WTC11 (cell line): Measurements from ENCODE around the gene WWP2. TPM values are rescaled to one million over a fixed set of nuclear protein-coding genes. Genes with fewer than 3 reads are reported as not detected.

Experiments used
- ATAC-seq: fragments of 200-7000 bp; cut with Tn5 transposase; 2 replicates; pipeline ENCODE4 v1.10.0; 2021; ENCODE audit warnings: mild to moderate bottlenecking, moderate library complexity
- CTCF ChIA-PET: fragments of 300-600 bp; sonication (Branson Sonifier 250); formaldehyde crosslinking; loops from one replicate; lab custom pipeline; 2021; ENCODE audit warnings: antibody characterized with exemption; lab: Charles Lee
- POLR2A ChIA-PET: fragments of 350-600 bp; sonication (Branson Sonifier 250); formaldehyde crosslinking; loops from one replicate; lab custom pipeline; 2021; ENCODE audit warnings: antibody characterized with exemption; lab: Charles Lee
- DNase-seq: peaks from one replicate; pipeline ENCODE4 v3.0.0; 2021; ENCODE audit warnings: low spot score
- H3K27ac Mint-ChIP-seq: 2 replicates; pipeline ENCODE4 v1.8.0; 2021; ENCODE audit warnings: mixed read lengths
- H3K27me3 Mint-ChIP-seq: 2 replicates; pipeline ENCODE4 v1.8.0; 2021; ENCODE audit warnings: low read depth, mild to moderate bottlenecking, moderate library complexity, mixed read lengths
- H3K36me3 Mint-ChIP-seq: 2 replicates; pipeline ENCODE4 v1.8.0; 2021; ENCODE audit warnings: mixed read lengths
- H3K4me1 Mint-ChIP-seq: 2 replicates; pipeline ENCODE4 v1.8.0; 2022; ENCODE audit warnings: mixed read lengths
- H3K4me3 Mint-ChIP-seq: 2 replicates; pipeline ENCODE4 v1.8.0; 2021; ENCODE audit warnings: mild to moderate bottlenecking, moderate library complexity, mixed read lengths
- H3K9me3 Mint-ChIP-seq: 2 replicates; pipeline ENCODE4 v1.8.0; 2021; ENCODE audit warnings: mixed read lengths
- CREM ChIP-seq: sonication (generic); formaldehyde crosslinking; IDR thresholded peaks from 2 replicates; pipeline ENCODE4 v1.8.1; 2022; ENCODE audit warnings: mild to moderate bottlenecking, missing genetic modification reagents, moderate library complexity
- GTF2I ChIP-seq: fragments of 250-450 bp; sonication (Bioruptor Pico); conservative IDR thresholded peaks from 2 replicates; pipeline ENCODE4 v1.4.0; 2021; ENCODE audit warnings: mild to moderate bottlenecking
- NFATC4 ChIP-seq: fragments of 250-450 bp; sonication (Bioruptor Pico); IDR thresholded peaks from 2 replicates; pipeline ENCODE4 v1.9.0; 2021; ENCODE audit warnings: mild to moderate bottlenecking
- NFYB ChIP-seq: sonication (generic); formaldehyde crosslinking; conservative IDR thresholded peaks from 2 replicates; pipeline ENCODE4 v1.8.0; 2022; ENCODE audit warnings: low read depth, missing genetic modification reagents
- NR1H2 ChIP-seq: sonication (generic); formaldehyde crosslinking; IDR thresholded peaks from 2 replicates; pipeline ENCODE4 v1.9.0; 2021; ENCODE audit warnings: mild to moderate bottlenecking, moderate library complexity, missing genetic modification reagents
- PRRX2 ChIP-seq: fragments of 250-450 bp; sonication (Bioruptor Pico); IDR thresholded peaks from 2 replicates; pipeline ENCODE4 v1.8.0; 2021; ENCODE audit warnings: mild to moderate bottlenecking
- RELA ChIP-seq: sonication (generic); formaldehyde crosslinking; IDR thresholded peaks from 2 replicates; pipeline ENCODE4 v1.8.1; 2022; ENCODE audit warnings: missing genetic modification reagents, mild to moderate bottlenecking, borderline replicate concordance
- SOX15 ChIP-seq: fragments of 250-450 bp; sonication (Bioruptor Pico); IDR thresholded peaks from 2 replicates; pipeline ENCODE4 v1.9.0; 2021; ENCODE audit warnings: mild to moderate bottlenecking
- TEAD1 ChIP-seq: sonication (generic); formaldehyde crosslinking; IDR thresholded peaks from 2 replicates; pipeline ENCODE4 v1.8.0; 2022; ENCODE audit warnings: mild to moderate bottlenecking, missing genetic modification reagents
- ZNF138 ChIP-seq: sonication (generic); formaldehyde crosslinking; conservative IDR thresholded peaks from 2 replicates; pipeline ENCODE4 v1.8.1; 2022; ENCODE audit warnings: mild to moderate bottlenecking, moderate library complexity, missing genetic modification reagents
- ZNF263 ChIP-seq: sonication (generic); formaldehyde crosslinking; IDR thresholded peaks from 2 replicates; pipeline ENCODE4 v1.8.1; 2022; ENCODE audit warnings: low read depth, mild to moderate bottlenecking, moderate library complexity, missing genetic modification reagents
- total RNA-seq: library from RNA; stranded (reverse); gene quantifications from 3 replicates; pipeline ENCODE4 v1.2.3, GENCODE V29; 2021
- TF ChIP-seq, protein P1 (sequence below): sonication (generic); formaldehyde crosslinking; IDR thresholded peaks from 2 replicates; pipeline ENCODE4 v1.8.1; 2023; ENCODE audit warnings: mild to moderate bottlenecking, missing genetic modification reagents, moderate library complexity
- TF ChIP-seq, protein P2 (sequence below): sonication (generic); formaldehyde crosslinking; IDR thresholded peaks from 2 replicates; pipeline ENCODE4 v1.8.1; 2022; ENCODE audit warnings: mild to moderate bottlenecking, missing genetic modification reagents, moderate library complexity, borderline replicate concordance
- TF ChIP-seq, protein P3 (sequence below): fragments of 250-450 bp; sonication (Bioruptor Pico); IDR thresholded peaks from 2 replicates; pipeline ENCODE4 v1.9.0; 2021; ENCODE audit warnings: mild to moderate bottlenecking
- TF ChIP-seq, protein P4 (sequence below): sonication (generic); formaldehyde crosslinking; conservative IDR thresholded peaks from 2 replicates; pipeline ENCODE4 v1.8.1; 2023; ENCODE audit warnings: mild to moderate bottlenecking, low read depth, missing genetic modification reagents, moderate library complexity
- TF ChIP-seq, protein P5 (sequence below): fragments of 250-450 bp; sonication (Bioruptor Pico); IDR thresholded peaks from 2 replicates; pipeline ENCODE4 v1.8.0; 2021; ENCODE audit warnings: mild to moderate bottlenecking
- TF ChIP-seq, protein P6 (sequence below): sonication (generic); formaldehyde crosslinking; IDR thresholded peaks from 2 replicates; pipeline ENCODE4 v1.8.1; 2022; ENCODE audit warnings: missing genetic modification reagents, borderline replicate concordance
- TF ChIP-seq, protein P7 (sequence below): fragments of 250-450 bp; sonication (Bioruptor Pico); conservative IDR thresholded peaks from 2 replicates; pipeline ENCODE4 v1.9.0; 2021; ENCODE audit warnings: mild to moderate bottlenecking
- TF ChIP-seq, protein P8 (sequence below): fragments of 250-450 bp; sonication (Bioruptor Pico); IDR thresholded peaks from 2 replicates; pipeline ENCODE4 v1.9.0; 2021; ENCODE audit warnings: moderate library complexity, mild to moderate bottlenecking, inconsistent platforms, borderline replicate concordance
- TF ChIP-seq, protein P9 (sequence below): sonication (generic); formaldehyde crosslinking; IDR thresholded peaks from 2 replicates; pipeline ENCODE4 v1.8.0; 2022; ENCODE audit warnings: mild to moderate bottlenecking, missing genetic modification reagents

WWP2 gene
- total RNA-seq, 1 experiment from 2014 or later, result 39.1 TPM

DNA sequence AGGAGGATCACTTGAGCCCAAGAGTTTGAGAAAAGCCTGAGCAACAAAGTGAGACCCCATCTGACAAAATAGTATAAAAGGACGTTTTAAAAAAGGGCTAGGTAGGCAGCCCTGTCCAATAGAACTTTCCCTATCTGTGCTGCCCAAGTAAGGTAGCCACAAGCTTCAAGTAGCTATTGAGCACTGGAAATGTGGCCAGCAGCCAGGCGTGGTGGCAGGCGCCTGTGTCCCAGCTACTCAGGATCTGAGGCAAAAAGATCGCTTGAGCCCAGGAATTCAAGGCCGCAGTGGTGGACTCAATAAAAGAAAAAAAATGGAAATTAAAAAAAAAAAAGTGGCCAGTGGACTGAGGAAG lies 34.2 kb upstream of the WWP2 start:
- no peaks in the 10 kb centered on the region for H3K27me3 Mint-ChIP-seq
- H3K4me3 Mint-ChIP-seq, result peak overlapping the region; percentile 91
- no peaks in the 10 kb centered on the region for H3K36me3 Mint-ChIP-seq
- TF ChIP-seq NR1H2 (CRISPR knock-in tag) (no peak), GTF2I (no peak), RELA (CRISPR knock-in tag) (no peak), NFYB (CRISPR knock-in tag) (no peak), ZNF138 (CRISPR knock-in tag) (no peak), SOX15 (CRISPR knock-in tag) (no peak), PRRX2 (CRISPR knock-in tag) (no peak), CREM (CRISPR knock-in tag) (no peak), TEAD1 (CRISPR knock-in tag) (no peak), ZNF263 (CRISPR knock-in tag) (no peak), NFATC4 (CRISPR knock-in tag) (no peak)
- TF ChIP-seq, protein P1, sequence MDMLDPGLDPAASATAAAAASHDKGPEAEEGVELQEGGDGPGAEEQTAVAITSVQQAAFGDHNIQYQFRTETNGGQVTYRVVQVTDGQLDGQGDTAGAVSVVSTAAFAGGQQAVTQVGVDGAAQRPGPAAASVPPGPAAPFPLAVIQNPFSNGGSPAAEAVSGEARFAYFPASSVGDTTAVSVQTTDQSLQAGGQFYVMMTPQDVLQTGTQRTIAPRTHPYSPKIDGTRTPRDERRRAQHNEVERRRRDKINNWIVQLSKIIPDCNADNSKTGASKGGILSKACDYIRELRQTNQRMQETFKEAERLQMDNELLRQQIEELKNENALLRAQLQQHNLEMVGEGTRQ (CRISPR knock-in tag), result no peak
- TF ChIP-seq, protein P2, sequence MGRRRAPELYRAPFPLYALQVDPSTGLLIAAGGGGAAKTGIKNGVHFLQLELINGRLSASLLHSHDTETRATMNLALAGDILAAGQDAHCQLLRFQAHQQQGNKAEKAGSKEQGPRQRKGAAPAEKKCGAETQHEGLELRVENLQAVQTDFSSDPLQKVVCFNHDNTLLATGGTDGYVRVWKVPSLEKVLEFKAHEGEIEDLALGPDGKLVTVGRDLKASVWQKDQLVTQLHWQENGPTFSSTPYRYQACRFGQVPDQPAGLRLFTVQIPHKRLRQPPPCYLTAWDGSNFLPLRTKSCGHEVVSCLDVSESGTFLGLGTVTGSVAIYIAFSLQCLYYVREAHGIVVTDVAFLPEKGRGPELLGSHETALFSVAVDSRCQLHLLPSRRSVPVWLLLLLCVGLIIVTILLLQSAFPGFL (CRISPR knock-in tag), result no peak
- TF ChIP-seq, protein P3, sequence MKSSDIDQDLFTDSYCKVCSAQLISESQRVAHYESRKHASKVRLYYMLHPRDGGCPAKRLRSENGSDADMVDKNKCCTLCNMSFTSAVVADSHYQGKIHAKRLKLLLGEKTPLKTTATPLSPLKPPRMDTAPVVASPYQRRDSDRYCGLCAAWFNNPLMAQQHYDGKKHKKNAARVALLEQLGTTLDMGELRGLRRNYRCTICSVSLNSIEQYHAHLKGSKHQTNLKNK, result no peak
- TF ChIP-seq, protein P4, sequence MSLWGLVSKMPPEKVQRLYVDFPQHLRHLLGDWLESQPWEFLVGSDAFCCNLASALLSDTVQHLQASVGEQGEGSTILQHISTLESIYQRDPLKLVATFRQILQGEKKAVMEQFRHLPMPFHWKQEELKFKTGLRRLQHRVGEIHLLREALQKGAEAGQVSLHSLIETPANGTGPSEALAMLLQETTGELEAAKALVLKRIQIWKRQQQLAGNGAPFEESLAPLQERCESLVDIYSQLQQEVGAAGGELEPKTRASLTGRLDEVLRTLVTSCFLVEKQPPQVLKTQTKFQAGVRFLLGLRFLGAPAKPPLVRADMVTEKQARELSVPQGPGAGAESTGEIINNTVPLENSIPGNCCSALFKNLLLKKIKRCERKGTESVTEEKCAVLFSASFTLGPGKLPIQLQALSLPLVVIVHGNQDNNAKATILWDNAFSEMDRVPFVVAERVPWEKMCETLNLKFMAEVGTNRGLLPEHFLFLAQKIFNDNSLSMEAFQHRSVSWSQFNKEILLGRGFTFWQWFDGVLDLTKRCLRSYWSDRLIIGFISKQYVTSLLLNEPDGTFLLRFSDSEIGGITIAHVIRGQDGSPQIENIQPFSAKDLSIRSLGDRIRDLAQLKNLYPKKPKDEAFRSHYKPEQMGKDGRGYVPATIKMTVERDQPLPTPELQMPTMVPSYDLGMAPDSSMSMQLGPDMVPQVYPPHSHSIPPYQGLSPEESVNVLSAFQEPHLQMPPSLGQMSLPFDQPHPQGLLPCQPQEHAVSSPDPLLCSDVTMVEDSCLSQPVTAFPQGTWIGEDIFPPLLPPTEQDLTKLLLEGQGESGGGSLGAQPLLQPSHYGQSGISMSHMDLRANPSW, result no peak
- TF ChIP-seq, protein P5, sequence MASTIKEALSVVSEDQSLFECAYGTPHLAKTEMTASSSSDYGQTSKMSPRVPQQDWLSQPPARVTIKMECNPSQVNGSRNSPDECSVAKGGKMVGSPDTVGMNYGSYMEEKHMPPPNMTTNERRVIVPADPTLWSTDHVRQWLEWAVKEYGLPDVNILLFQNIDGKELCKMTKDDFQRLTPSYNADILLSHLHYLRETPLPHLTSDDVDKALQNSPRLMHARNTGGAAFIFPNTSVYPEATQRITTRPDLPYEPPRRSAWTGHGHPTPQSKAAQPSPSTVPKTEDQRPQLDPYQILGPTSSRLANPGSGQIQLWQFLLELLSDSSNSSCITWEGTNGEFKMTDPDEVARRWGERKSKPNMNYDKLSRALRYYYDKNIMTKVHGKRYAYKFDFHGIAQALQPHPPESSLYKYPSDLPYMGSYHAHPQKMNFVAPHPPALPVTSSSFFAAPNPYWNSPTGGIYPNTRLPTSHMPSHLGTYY, result no peak
- TF ChIP-seq, protein P6, sequence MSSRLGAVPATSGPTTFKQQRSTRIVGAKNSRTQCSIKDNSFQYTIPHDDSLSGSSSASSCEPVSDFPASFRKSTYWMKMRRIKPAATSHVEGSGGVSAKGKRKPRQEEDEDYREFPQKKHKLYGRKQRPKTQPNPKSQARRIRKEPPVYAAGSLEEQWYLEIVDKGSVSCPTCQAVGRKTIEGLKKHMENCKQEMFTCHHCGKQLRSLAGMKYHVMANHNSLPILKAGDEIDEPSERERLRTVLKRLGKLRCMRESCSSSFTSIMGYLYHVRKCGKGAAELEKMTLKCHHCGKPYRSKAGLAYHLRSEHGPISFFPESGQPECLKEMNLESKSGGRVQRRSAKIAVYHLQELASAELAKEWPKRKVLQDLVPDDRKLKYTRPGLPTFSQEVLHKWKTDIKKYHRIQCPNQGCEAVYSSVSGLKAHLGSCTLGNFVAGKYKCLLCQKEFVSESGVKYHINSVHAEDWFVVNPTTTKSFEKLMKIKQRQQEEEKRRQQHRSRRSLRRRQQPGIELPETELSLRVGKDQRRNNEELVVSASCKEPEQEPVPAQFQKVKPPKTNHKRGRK (CRISPR knock-in tag), result no peak
- TF ChIP-seq, protein P7, sequence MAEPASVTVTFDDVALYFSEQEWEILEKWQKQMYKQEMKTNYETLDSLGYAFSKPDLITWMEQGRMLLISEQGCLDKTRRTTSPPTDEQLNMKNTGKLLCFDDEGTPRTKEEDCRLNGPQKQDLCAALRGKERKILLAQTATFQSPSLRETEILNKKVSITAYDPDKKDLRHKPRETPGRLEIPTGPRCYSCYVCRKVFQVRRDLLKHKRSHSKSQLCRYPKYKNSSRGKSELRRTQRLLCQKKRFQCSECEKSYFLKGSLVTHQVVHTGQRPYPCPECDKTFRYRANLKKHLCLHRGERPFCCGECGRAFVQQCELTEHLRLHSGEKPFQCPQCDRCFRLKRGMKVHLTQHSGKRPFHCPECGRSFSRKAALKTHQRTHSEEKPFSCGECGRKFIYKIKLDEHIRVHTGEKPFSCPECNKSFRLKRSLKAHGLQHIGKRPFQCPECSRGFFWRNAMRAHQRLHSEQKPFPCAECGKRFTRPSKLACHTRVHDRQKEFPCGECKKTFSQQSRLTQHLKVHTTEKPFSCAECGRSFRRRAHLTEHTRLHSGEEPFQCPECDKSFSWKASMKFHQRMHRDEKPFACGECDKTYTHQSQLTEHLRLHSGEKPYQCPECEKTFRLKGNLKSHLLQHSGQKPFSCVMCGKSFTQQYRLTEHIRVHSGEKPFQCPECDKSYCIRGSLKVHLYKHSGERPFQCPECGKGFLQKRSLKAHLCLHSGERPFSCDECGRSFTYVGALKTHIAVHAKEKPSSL (CRISPR knock-in tag), result no peak
- TF ChIP-seq, protein P8, sequence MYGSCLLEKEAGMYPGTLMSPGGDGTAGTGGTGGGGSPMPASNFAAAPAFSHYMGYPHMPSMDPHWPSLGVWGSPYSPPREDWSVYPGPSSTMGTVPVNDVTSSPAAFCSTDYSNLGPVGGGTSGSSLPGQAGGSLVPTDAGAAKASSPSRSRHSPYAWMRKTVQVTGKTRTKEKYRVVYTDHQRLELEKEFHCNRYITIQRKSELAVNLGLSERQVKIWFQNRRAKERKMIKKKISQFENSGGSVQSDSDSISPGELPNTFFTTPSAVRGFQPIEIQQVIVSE (CRISPR knock-in tag), result no peak
- TF ChIP-seq, protein P9, sequence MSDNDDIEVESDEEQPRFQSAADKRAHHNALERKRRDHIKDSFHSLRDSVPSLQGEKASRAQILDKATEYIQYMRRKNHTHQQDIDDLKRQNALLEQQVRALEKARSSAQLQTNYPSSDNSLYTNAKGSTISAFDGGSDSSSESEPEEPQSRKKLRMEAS, result no peak
- CTCF ChIA-PET, result interaction anchor here (1.3 to 5.5 kb wide), 5 partner anchors 18 to 330 kb away, joined by 3 to 31 read pairs (median 5); partner anchors contain the start of gene NOB1
- H3K9me3 Mint-ChIP-seq, result no peaks in the 10 kb centered on the region
- peak overlapping the region; percentile 99; the same call in 1 of the 2 replicates for H3K27ac Mint-ChIP-seq
- POLR2A ChIA-PET, result interaction anchor here (1.2 kb wide), 1 partner anchor 9 kb away, joined by 3 read pairs; no protein-coding TSS in a partner anchor
- peaks cover 38% of the 10 kb centered on the region for H3K4me1 Mint-ChIP-seq
- DNase-seq (no peak), ATAC-seq (no peak)
